NCI-H2196 (cell line): ENCODE data around the gene ABHD6.
"Not testable (repeated sequence)": the region's sequence is repeated elsewhere in the genome, so short reads cannot be mapped to it uniquely, and the experiment has no call there.

ENCODE experiments used
- DNase-seq: peaks from one replicate; lab custom pipeline; 2025; ENCODE audit not compliant: unreplicated experiment; lab: John Stamatoyannopoulos, UW

The ABHD6 gene

GRCh38 chr3:58237238-58237940 lies at the start of gene ABHD6:
TSS of gene ABHD6 (plus strand) at chr3:58237792. CDS start at chr3:58256587, 18,795 bp downstream.
- DNase-seq: peak; percentile 52

DNA sequence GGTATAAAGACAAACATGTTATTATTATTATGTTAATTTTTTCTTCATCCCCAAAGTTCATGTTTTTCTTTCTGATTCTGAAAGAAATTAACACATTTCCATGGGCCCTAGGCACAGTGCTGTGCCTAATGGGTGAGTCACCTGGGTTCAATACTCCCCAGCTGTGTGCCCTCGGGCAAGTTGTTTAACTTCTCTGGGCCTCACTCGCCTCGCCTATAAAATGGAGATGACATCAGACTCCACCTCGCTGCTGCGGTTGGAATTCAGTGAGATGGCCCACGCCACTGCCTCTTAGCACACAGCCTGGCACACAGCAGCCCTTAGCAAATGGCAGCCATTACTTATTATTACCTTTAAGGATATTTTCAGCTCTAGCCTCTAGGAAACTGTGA lies 49.4 kb upstream of the ABHD6 start:
- DNase-seq: no peak

- DNase-seq: no peak
Observed at GRCh38 chr3:58188921-58189451, 48.6 kb upstream of the ABHD6 start.

GRCh38 chr3:58189691-58190090 lies 47.9 kb upstream of the ABHD6 start:
- no peak for DNase-seq

DNA sequence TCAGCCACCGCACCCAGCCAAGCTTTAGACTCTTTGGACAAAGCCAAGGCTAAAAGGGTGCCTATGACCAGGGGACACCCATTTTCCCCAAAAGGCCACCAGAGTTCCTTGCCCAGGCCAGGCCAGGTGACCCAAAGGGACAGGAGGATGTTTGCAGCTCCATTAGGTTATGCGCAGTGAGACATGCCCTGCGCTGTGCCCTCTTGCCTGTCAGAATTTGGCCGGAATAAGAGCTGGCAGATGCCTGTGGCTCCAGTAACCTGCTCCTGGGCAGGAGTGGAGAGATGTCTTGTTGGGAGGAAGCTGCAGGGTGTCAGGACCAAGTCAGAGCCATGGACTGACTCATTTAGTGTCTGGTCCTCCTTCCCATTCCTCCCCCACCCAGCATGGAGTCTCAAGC lies 47.3 kb upstream of the ABHD6 start:
- no peak for DNase-seq

DNA sequence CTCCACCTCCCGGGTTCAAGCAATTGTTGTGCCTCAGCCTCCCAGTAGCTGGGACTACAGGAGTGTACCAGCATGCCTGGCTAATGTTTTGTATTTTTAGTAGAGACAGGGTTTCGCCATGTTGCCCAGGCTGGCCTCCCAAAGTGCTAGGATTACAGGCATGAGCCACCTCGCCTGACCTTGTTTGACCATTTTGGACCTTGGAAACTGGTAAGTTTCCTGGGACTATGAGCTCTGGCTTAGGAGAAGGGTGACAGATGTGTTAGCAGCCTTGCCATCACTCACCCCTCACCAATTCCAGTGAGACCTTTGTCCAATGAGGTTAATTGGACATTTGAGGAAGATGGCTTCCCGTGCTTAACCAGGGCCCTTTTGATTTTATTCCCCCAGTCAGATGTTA lies 46.7 kb upstream of the ABHD6 start:
- DNase-seq: no peak

- no peak for DNase-seq
Observed at GRCh38 chr3:58191361-58191991, 46.1 kb upstream of the ABHD6 start.

DNA sequence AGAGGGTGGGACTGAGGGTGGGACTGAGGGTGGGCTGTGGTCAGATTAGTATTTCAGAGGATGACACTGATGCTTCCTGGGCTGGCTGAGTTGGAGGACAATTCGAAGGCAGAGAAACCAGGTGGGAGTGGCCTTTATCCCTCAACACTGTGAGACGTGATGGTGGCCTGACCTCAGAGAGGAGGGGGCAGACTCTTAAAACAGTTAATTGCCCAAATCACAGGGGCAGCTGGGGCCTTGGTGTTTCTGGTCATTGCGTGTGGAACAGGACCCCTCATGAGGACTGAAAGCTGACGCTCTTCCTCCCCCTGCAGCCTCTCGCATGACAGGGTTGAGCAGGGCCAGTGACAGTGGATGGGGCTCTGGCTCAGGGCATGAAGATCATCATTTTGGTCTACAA lies 45.5 kb upstream of the ABHD6 start:
- DNase-seq: no peak

DNA sequence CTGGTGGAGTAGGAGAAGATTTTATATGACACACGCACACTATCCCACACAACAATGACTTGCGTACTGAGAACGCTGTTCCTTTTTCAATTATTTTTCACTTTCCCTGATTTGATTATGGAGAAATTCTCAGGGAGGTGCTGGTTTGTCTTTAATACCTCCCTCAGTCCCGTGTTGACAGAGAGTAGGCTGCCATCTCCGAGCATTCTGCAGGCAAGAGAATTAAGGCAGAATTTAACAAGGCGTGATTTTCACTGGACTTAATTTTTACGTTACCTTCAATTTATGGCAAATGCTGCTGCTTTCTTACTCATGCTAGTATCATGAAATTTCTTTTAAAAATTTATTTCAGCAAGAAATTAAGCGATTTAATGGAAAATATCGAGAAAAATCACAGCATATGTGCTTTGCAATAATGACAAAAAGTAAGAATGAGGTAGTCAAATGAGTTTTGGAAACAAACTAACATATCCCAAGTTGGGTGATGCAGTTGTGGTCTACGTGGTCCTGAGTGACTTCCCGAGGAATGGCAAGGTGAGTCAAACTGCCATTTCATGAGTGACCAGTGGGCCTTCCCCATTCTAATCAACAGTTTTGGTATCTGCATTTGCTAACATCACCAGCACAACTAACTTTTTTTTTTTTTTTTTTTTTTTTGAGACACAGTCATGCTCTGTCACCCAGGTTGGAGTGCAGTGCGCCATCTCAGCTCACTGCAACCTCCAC lies 43.7 kb upstream of the ABHD6 start:
- no peak for DNase-seq

DNA sequence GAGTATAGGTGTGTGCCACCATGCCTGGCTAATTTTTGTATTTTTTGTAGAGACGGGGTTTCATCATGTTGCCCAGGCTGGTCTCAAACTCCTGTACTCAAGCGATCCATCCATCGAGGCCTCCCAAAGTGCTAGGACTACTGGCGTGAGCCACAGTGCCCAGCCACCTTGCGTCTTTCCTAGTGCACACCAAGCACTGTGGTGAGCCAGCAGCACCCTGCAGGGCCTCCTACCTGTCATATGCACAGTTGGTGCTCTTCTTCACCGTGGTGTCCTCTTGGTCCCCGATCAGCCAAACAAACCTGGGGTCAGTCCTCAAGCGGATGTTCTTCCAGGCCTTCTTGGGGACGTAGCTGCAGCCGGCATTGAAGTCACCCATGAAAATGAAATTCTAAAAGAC lies 40.0 kb upstream of the ABHD6 start:
- DNase-seq: no peak

DNA sequence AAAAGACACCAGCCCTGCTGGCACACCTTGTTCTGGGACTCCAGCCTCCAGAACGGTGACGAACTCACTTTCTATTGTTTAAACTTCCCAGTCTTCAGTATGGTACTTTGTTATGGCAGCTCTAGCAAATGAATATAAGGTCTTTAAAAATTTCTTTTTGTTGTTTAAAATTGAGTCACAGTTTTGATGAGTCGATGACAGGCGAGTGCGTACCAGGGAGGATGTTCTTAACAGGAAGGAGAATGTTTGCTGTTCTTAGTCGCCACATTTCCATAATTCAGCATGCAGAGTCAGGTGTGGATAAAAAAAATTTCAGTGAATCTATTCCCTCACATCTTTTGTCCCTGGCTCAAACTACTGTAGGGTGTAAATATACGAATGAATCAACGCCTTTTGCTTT lies 39.2 kb upstream of the ABHD6 start:
- no peak for DNase-seq

DNA sequence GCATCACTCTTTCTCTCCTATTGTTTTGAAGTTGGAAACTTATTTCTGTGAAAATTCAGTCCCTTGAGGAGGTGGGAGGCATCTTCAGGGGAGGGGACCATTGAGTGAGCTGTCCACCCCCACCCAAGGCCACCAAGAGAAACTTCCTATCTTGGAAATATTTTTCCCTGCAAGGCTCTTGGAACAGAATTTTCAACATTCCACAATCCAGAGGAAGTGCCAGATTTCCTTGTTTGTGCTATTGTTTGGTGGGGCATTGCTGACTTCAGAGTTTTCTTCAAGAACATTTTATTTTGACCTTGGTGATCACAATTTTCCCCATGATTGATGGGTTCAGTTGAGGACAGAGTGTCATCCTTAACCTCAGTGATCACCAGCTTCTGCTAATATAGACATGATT lies 38.8 kb upstream of the ABHD6 start:
- no peak for DNase-seq

- no peak for DNase-seq
Observed at GRCh38 chr3:58200121-58200709, 37.4 kb upstream of the ABHD6 start.

- DNase-seq: no peak
Observed at GRCh38 chr3:58200846-58201355, 36.7 kb upstream of the ABHD6 start.

DNA sequence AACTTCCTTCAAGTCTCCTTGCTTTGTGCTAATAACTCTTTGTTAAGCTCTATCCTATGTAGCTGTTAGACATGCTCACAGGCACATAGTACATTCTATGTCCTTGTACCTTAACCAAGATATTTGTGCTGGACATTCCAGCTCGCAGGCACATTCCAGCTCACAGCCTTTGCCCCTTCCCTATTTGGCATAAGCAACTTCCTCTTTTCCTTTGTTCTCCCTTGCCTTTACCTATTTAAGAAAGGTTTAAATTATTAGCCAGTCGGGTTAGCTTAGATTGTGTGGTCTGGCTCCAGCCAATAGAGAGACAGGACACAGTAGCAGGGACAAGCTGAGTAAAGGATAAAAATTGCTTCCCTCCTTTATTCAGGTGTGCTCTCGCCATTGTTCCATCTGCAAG lies 36.1 kb upstream of the ABHD6 start:
- not testable (repeated sequence) for DNase-seq

DNA sequence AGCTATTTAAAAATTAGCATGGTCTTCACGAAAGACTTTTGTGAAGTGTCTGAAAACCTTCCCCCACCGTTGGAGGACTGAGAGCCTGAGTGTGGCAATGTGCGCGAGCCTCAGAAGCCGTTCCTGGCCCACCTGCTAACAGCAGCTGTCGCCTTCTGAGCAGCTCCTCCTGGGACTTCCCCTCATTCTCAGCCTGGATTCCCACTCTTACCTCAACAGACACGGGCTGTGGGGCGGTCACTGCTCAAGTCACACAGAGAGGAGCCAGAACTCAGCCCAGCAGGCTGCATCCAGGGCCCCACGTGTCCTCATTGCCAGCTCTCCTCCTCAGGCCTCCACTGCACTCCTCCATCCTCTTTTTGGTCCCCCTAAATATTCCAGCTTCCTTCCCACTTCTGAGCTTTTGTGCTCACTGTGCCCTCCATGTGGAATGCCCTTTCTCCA lies 34.7 kb upstream of the ABHD6 start:
- no peak for DNase-seq

GRCh38 chr3:58203541-58203940 lies 34.1 kb upstream of the ABHD6 start:
- DNase-seq: no peak

GRCh38 chr3:58204720-58205119 lies 32.9 kb upstream of the ABHD6 start:
- DNase-seq: no peak

GRCh38 chr3:58205981-58206380 lies 31.6 kb upstream of the ABHD6 start:
- DNase-seq: no peak

DNA sequence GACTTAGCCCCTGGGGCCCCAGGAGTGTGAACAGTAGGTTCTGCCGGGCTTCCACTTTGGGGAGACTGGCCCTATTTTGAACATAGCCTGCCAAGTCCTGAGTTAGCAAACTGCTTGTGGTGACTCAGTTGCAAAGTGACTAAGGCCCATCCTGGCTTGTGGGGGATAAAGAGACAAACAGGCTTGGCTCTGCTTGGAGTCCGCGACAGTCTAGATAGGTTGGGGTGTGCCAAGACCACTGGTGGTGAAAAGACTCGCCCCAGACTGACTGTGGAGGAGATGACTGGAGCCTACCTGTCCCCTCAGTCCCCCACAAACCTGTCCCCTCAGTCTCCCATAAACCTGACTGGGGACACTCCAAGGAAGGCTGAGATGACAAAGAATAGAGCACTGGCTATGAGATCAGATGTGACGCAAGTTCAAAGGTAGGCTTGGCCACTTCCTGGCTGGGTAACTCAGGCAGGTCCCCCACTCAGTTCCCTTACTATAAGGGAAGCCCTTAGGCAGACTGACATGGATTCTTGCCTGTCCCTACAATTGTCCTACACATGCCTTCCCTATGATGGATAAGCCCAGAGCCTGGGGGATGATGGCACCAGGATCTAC lies 31.1 kb upstream of the ABHD6 start:
- no peak for DNase-seq

GRCh38 chr3:58207954-58208353 lies 29.6 kb upstream of the ABHD6 start:
- DNase-seq: no peak
